NCI-H2171 treated with DMSO at 0.1 percent for 48 hours (cell line): ENCODE results near the gene TANC2.

Source experiments
- DNase-seq: peaks from one replicate; lab custom pipeline; 2025; lab: John Stamatoyannopoulos, UW

TANC2 gene

GRCh38 chr17:62965686-62966425 is at the start of gene TANC2:
Gene TANC2, plus strand, starts transcription at chr17:62966235. Its CDS starts 43,325 bp downstream, at chr17:63009560.
- peak; percentile 48 for DNase-seq

GRCh38 chr17:62916684-62917571 is 49.1 kb upstream of the TANC2 start:
- DNase-seq: peak; percentile 27

GRCh38 chr17:62919388-62919787 is 46.6 kb upstream of the TANC2 start:
- no peak for DNase-seq

- no peak for DNase-seq
Measured at GRCh38 chr17:62920300-62920699, 45.7 kb upstream of the TANC2 start.

GRCh38 chr17:62921817-62922216 is 44.2 kb upstream of the TANC2 start:
- DNase-seq: peak; percentile 18

- DNase-seq: no peak
Measured at GRCh38 chr17:62923258-62924150, 42.5 kb upstream of the TANC2 start.

- peak; percentile 51 for DNase-seq
Measured at GRCh38 chr17:62925267-62925836, 40.7 kb upstream of the TANC2 start.

- no peak for DNase-seq
Measured at GRCh38 chr17:62927083-62927482, 39.0 kb upstream of the TANC2 start.

- no peak for DNase-seq
Measured at GRCh38 chr17:62929320-62929719, 36.7 kb upstream of the TANC2 start.

GRCh38 chr17:62931101-62931500 is 34.9 kb upstream of the TANC2 start:
- no peak for DNase-seq

- peak; percentile 48 for DNase-seq
Measured at GRCh38 chr17:62933501-62934385, 32.3 kb upstream of the TANC2 start.

- no peak for DNase-seq
Measured at GRCh38 chr17:62935098-62935497, 30.9 kb upstream of the TANC2 start.

- no peak for DNase-seq
Measured at GRCh38 chr17:62935523-62935922, 30.5 kb upstream of the TANC2 start.

GRCh38 chr17:62937606-62938005 is 28.4 kb upstream of the TANC2 start:
- DNase-seq: no peak

- no peak for DNase-seq
Measured at GRCh38 chr17:62941358-62941991, 24.6 kb upstream of the TANC2 start.

- DNase-seq: no peak
Measured at GRCh38 chr17:62948370-62948769, 17.7 kb upstream of the TANC2 start.

- no peak for DNase-seq
Measured at GRCh38 chr17:62949036-62949435, 17.0 kb upstream of the TANC2 start.

- DNase-seq: no peak
Measured at GRCh38 chr17:62950067-62950466, 16.0 kb upstream of the TANC2 start.

- no peak for DNase-seq
Measured at GRCh38 chr17:62955841-62956352, 10.1 kb upstream of the TANC2 start.

GRCh38 chr17:62963296-62963695 is 2.7 kb upstream of the TANC2 start:
- no peak for DNase-seq
